ENCODE data around the gene CFAP65.

CFAP65 gene

DNA sequence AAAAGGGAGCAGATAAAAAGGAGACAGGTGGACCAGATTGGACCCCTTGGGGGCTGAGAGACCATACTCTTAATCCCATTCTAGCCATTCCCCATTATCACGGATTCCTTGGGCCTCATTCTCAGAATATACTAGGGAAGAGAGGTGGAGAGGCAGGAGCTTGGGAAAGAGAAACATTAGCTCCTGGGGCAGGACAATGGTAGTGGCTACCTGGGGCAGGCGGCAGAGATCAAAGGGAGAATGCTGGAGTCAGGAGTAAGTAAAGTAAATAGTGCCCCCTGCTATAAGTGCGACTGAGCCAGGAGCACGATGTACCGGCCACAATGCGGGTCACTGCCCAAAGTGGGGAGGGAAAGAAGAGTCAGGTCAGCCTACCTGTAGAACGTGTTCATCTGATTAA is 39.8 kb upstream of the CFAP65 start:
- H3K9ac ChIP-seq (ENCODE audit: low read length in 2 of 2): no peak overlapping the region

DNA sequence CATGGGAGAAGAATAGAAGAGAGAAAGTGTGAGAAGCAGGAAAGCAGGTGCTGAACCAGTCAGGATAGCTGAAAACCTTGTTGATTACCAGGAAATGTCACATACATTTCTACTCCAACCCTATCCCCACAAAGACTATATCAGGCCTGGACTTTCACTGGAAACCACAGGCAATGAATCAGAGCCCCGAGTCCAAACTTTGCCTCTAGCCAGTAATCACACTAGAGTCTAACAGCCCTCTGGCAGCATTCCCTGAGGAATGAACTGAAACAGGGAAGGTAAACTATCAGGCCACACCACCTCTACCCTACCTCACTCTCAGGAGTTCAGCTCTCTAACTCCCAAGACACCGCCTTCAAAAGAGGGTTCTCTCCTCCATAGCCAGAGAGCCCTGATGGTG is 38.1 kb upstream of the CFAP65 start:
- Histone ChIP-seq H3K9ac (ENCODE audit: low read length in 2 of 2) (no peak overlapping the region), H3K36me3 (ENCODE audit: control insufficient read depth in 2 of 2, insufficient read depth in 2 of 2, low read length in 2 of 2) (peaks cover 13 to 25% of the 10 kb centered on the region in 2 donors), H3K4me1 (ENCODE audit: control insufficient read depth, insufficient read depth, low read length) (no peaks in the 10 kb centered on the region), H3K27ac (ENCODE audit: low read length) (no peak overlapping the region), H3K4me3 (ENCODE audit: low read length in 2 of 2) (no peak overlapping the region), H3K27me3 (ENCODE audit: control insufficient read depth in 1 of 2, insufficient read depth in 2 of 2, low read length in 2 of 2) (no peaks in the 10 kb centered on the region), H3K9me3 (ENCODE audit: control insufficient read depth in 2 of 2, low read length in 2 of 2) (no peaks in the 10 kb centered on the region)

More for the DNA sequence above, 39.8 kb upstream of the CFAP65 start:
- H3K9me3 ChIP-seq (ENCODE audit: control insufficient read depth in 2 of 2, low read length in 2 of 2): no peaks in the 10 kb centered on the region
- H3K4me3 ChIP-seq (ENCODE audit: low read length in 2 of 2): no peak overlapping the region
- H3K27me3 ChIP-seq (ENCODE audit: control insufficient read depth in 1 of 2, insufficient read depth in 2 of 2, low read length in 2 of 2): no peaks in the 10 kb centered on the region
- H3K36me3 ChIP-seq (ENCODE audit: control insufficient read depth in 2 of 2, insufficient read depth in 2 of 2, low read length in 2 of 2): peaks cover 9 to 14% of the 10 kb centered on the region in 2 donors
- H3K4me1 ChIP-seq (ENCODE audit: control insufficient read depth, insufficient read depth, low read length): no peaks in the 10 kb centered on the region
- H3K27ac ChIP-seq (ENCODE audit: low read length): no peak overlapping the region

DNA sequence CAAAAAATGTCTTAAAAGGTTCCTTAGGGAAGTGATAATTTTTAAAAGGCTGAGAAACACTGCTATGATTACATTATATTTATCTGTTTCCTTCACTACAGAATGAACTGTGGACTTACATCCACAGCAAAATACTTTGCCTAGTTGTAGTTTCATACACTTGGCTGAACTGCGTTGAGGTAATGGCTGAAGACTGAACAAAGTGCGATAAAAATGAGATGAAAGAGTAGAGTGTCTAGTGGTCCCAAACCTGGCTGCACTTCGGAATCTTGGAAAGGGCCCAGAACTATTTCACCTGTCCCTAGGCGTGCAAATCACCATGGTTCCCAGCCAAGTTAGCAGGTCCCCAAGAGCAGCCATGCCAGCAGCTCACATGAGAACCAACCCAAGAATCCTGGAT is 37.6 kb upstream of the CFAP65 start:
- Histone ChIP-seq H3K9ac (ENCODE audit: low read length in 2 of 2) (no peak overlapping the region), H3K4me1 (ENCODE audit: control insufficient read depth, insufficient read depth, low read length) (no peaks in the 10 kb centered on the region), H3K27me3 (ENCODE audit: control insufficient read depth in 1 of 2, insufficient read depth in 2 of 2, low read length in 2 of 2) (no peaks in the 10 kb centered on the region), H3K27ac (ENCODE audit: low read length) (no peak overlapping the region), H3K9me3 (ENCODE audit: control insufficient read depth in 2 of 2, low read length in 2 of 2) (no peaks in the 10 kb centered on the region), H3K36me3 (ENCODE audit: control insufficient read depth in 2 of 2, insufficient read depth in 2 of 2, low read length in 2 of 2) (peaks cover 13 to 25% of the 10 kb centered on the region in 2 donors), H3K4me3 (ENCODE audit: low read length in 2 of 2) (no peak overlapping the region)

DNA sequence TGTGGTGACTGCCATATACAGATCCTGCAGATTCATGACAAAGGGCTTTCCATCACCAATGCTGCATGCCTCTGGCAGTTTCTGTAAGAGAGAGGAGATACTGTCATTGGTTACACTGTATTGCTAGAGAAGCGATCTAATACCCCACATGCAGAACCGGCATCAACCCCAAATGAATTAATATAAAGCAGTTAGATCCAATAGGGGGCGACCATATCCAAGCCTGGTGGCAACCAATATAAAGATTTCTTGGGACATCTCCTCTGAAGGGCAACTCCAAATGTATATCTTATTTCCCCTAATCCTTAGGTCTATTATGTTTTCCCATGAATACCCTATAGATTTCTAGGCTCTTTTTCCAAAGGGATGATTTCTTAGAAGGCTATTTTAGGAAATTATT is 36.8 kb upstream of the CFAP65 start:
- Histone ChIP-seq H3K4me1 (ENCODE audit: control insufficient read depth, insufficient read depth, low read length) (no peaks in the 10 kb centered on the region), H3K4me3 (ENCODE audit: low read length in 2 of 2) (no peak overlapping the region), H3K9ac (ENCODE audit: low read length in 2 of 2) (no peak overlapping the region), H3K27me3 (ENCODE audit: control insufficient read depth in 1 of 2, insufficient read depth in 2 of 2, low read length in 2 of 2) (no peaks in the 10 kb centered on the region), H3K9me3 (ENCODE audit: control insufficient read depth in 2 of 2, low read length in 2 of 2) (no peaks in the 10 kb centered on the region), H3K36me3 (ENCODE audit: control insufficient read depth in 2 of 2, insufficient read depth in 2 of 2, low read length in 2 of 2) (peaks cover 13 to 25% of the 10 kb centered on the region in 2 donors), H3K27ac (ENCODE audit: low read length) (no peak overlapping the region)

DNA sequence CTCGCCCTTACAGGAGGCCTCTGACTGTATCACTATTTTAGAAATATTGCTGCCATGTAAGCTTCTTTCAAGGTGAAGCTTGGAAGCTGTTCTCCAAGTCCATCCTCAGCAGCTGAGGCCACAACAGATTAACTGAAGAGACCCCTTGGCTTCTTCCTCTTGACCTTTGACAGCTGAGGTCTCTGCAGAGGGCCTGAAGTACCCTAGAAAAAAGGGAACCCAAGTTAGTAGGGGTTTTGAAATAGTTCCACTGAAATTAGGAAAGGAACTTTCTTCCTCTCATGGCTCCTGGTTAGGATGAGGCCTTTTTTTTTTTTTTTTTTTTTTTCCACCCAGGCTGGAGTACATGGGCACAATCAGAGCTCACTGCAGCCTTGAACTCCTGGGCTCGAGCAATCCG is 34.9 kb upstream of the CFAP65 start:
- Histone ChIP-seq H3K36me3 (ENCODE audit: control insufficient read depth in 2 of 2, insufficient read depth in 2 of 2, low read length in 2 of 2) (peaks cover 13 to 27% of the 10 kb centered on the region in 2 donors), H3K4me1 (ENCODE audit: control insufficient read depth, insufficient read depth, low read length) (no peaks in the 10 kb centered on the region)

GRCh38 chr2:219073413-219074129 is 32.3 kb upstream of the CFAP65 start:
- no peaks in the 10 kb centered on the region for H3K4me1 ChIP-seq (ENCODE audit: control insufficient read depth, insufficient read depth, low read length)
- no peak overlapping the region for H3K4me3 ChIP-seq (ENCODE audit: low read length in 2 of 2)
- H3K9ac ChIP-seq (ENCODE audit: low read length in 2 of 2): no peak overlapping the region
- no peaks in the 10 kb centered on the region for H3K27me3 ChIP-seq (ENCODE audit: control insufficient read depth in 1 of 2, insufficient read depth in 2 of 2, low read length in 2 of 2)
- H3K27ac ChIP-seq (ENCODE audit: low read length): no peak overlapping the region
- no peaks in the 10 kb centered on the region for H3K9me3 ChIP-seq (ENCODE audit: control insufficient read depth in 2 of 2, low read length in 2 of 2)
- H3K36me3 ChIP-seq (ENCODE audit: control insufficient read depth in 2 of 2, insufficient read depth in 2 of 2, low read length in 2 of 2): peaks cover 13 to 27% of the 10 kb centered on the region in 2 donors

More for the DNA sequence above, 34.9 kb upstream of the CFAP65 start:
- Histone ChIP-seq H3K9ac (ENCODE audit: low read length in 2 of 2) (no peak overlapping the region), H3K27me3 (ENCODE audit: control insufficient read depth in 1 of 2, insufficient read depth in 2 of 2, low read length in 2 of 2) (no peaks in the 10 kb centered on the region), H3K4me3 (ENCODE audit: low read length in 2 of 2) (no peak overlapping the region), H3K9me3 (ENCODE audit: control insufficient read depth in 2 of 2, low read length in 2 of 2) (no peaks in the 10 kb centered on the region), H3K27ac (ENCODE audit: low read length) (no peak overlapping the region)

GRCh38 chr2:219072741-219073250 is 31.5 kb upstream of the CFAP65 start:
- Histone ChIP-seq H3K9ac (ENCODE audit: low read length in 2 of 2) (no peak overlapping the region), H3K27me3 (ENCODE audit: control insufficient read depth in 1 of 2, insufficient read depth in 2 of 2, low read length in 2 of 2) (no peaks in the 10 kb centered on the region), H3K4me1 (ENCODE audit: control insufficient read depth, insufficient read depth, low read length) (no peaks in the 10 kb centered on the region), H3K9me3 (ENCODE audit: control insufficient read depth in 2 of 2, low read length in 2 of 2) (no peaks in the 10 kb centered on the region), H3K4me3 (ENCODE audit: low read length in 2 of 2) (no peak overlapping the region), H3K27ac (ENCODE audit: low read length) (no peak overlapping the region), H3K36me3 (ENCODE audit: control insufficient read depth in 2 of 2, insufficient read depth in 2 of 2, low read length in 2 of 2) (peaks cover 13 to 24% of the 10 kb centered on the region in 2 donors)

- Histone ChIP-seq H3K36me3 (ENCODE audit: control insufficient read depth in 2 of 2, insufficient read depth in 2 of 2, low read length in 2 of 2) (peaks cover 4 to 15% of the 10 kb centered on the region in 2 donors), H3K27me3 (ENCODE audit: control insufficient read depth in 1 of 2, insufficient read depth in 2 of 2, low read length in 2 of 2) (peaks cover 0 to under 1% of the 10 kb centered on the region in 2 donors), H3K9me3 (ENCODE audit: control insufficient read depth in 2 of 2, low read length in 2 of 2) (no peaks in the 10 kb centered on the region), H3K4me3 (ENCODE audit: low read length in 2 of 2) (no peak overlapping the region), H3K4me1 (ENCODE audit: control insufficient read depth, insufficient read depth, low read length) (no peaks in the 10 kb centered on the region), H3K9ac (ENCODE audit: low read length in 2 of 2) (no peak overlapping the region), H3K27ac (ENCODE audit: low read length) (no peak overlapping the region)
Observed at GRCh38 chr2:219071131-219071816, 30.0 kb upstream of the CFAP65 start.

DNA sequence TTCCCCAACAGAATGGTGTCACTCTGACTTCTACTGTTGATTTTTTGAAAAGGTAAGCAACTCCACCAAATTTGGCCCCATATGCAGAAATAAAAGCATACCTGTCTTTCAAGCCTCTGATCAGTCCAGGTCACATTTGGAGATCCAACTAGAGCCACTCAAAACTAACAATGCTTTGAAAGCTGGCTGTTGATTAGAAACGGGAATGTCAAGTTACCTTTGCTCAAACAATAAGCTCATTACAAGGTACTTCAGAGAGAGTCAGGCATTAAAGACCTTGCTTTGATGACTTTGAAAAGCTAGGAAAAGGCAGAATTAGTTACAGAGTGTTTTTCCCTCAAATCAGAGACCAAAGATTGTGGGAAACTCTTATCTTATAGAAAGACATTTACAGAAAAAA is 24.2 kb upstream of the CFAP65 start:
- Histone ChIP-seq H3K9ac (ENCODE audit: low read length in 2 of 2) (no peak overlapping the region), H3K36me3 (ENCODE audit: control insufficient read depth in 2 of 2, insufficient read depth in 2 of 2, low read length in 2 of 2) (no peaks in the 10 kb centered on the region), H3K4me1 (ENCODE audit: control insufficient read depth, insufficient read depth, low read length) (peaks cover 4% of the 10 kb centered on the region), H3K27me3 (ENCODE audit: control insufficient read depth in 1 of 2, insufficient read depth in 2 of 2, low read length in 2 of 2) (peaks cover 19 to 24% of the 10 kb centered on the region in 2 donors), H3K4me3 (ENCODE audit: low read length in 2 of 2) (no peak overlapping the region), H3K9me3 (ENCODE audit: control insufficient read depth in 2 of 2, low read length in 2 of 2) (no peaks in the 10 kb centered on the region), H3K27ac (ENCODE audit: low read length) (no peak overlapping the region)

- Histone ChIP-seq H3K27ac (ENCODE audit: low read length) (no peak overlapping the region), H3K9me3 (ENCODE audit: control insufficient read depth in 2 of 2, low read length in 2 of 2) (no peaks in the 10 kb centered on the region), H3K4me1 (ENCODE audit: control insufficient read depth, insufficient read depth, low read length) (peaks cover 37% of the 10 kb centered on the region), H3K4me3 (ENCODE audit: low read length in 2 of 2) (no peak overlapping the region), H3K27me3 (ENCODE audit: control insufficient read depth in 1 of 2, insufficient read depth in 2 of 2, low read length in 2 of 2) (peaks cover 46 to 58% of the 10 kb centered on the region in 2 donors), H3K36me3 (ENCODE audit: control insufficient read depth in 2 of 2, insufficient read depth in 2 of 2, low read length in 2 of 2) (no peaks in the 10 kb centered on the region), H3K9ac (ENCODE audit: low read length in 2 of 2) (no peak overlapping the region)
Observed at GRCh38 chr2:219062081-219062480, 20.8 kb upstream of the CFAP65 start.
